Measurements from ENCODE around the gene MKKS.
A peak's percentile ranks its signal among the peaks of the same experiment; 100 is the strongest.

Gene MKKS

DNA sequence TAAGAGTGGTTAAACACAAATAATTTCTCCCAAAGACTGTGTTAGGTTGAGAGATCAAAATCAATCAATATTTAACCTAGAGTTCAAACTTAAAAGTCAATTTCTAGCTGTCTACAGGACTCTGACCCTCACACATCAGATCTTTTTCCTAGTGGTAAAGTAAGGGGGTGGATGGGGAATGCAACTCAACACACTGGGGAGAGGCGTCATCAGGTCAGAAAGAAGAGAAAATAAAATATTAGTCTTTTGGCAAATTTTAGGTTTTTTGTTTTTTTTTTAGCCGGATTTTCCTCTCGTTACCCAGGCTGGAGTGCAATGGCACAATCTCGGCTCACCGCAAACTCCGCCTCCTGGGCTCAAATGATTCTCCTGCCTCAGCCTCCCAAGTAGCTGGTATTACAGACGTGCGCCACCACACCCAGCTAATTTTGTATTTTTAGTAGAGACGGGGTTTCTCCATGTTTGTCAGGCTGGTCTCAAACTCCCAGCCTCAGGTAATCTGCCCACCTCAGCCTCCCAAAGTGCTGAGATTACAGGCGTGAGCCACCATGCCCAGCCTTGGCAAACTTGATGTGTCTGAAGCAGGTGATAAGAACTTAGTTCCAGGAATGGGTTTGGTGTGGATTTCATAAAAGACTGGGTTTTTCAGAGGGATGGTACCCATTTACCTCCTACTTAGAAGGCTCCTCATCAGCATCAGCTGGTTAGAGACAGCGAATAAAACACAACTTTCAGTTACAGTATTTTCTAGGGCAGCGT, 65.9 kb downstream of the MKKS start:
- Histone ChIP-seq H3K27me3 (ENCODE audit: insufficient read depth, low read length) (no peaks in the 10 kb centered on the region), H3K9me3 (ENCODE audit: insufficient read depth, low read depth, low read length) (no peaks in the 10 kb centered on the region), H3K4me1 (ENCODE audit: insufficient read depth, low read length) (no peaks in the 10 kb centered on the region), H3K9ac (ENCODE audit: low read depth, low read length) (no peak overlapping the region), H3K4me3 (ENCODE audit: low read length) (no peak overlapping the region), H3K36me3 (ENCODE audit: insufficient read depth, low read length) (no peaks in the 10 kb centered on the region), H3K27ac (ENCODE audit: low read depth, low read length) (no peak overlapping the region)
- 96% methylated on average over 12 of the region's 12 CpGs for WGBS

- no peak overlapping the region for H3K9ac ChIP-seq (ENCODE audit: low read depth, low read length)
- H3K9me3 ChIP-seq (ENCODE audit: insufficient read depth, low read depth, low read length) = no peaks in the 10 kb centered on the region
- no peaks in the 10 kb centered on the region for H3K27me3 ChIP-seq (ENCODE audit: insufficient read depth, low read length)
- H3K4me3 ChIP-seq (ENCODE audit: low read length) = no peak overlapping the region
- H3K27ac ChIP-seq (ENCODE audit: low read depth, low read length) = no peak overlapping the region
- H3K36me3 ChIP-seq (ENCODE audit: insufficient read depth, low read length) = no peaks in the 10 kb centered on the region
- H3K4me1 ChIP-seq (ENCODE audit: insufficient read depth, low read length) = no peaks in the 10 kb centered on the region
Measured at GRCh38 chr20:10367693-10367942, 66.4 kb downstream of the MKKS start.

GRCh38 chr20:10366898-10367692, 66.9 kb downstream of the MKKS start:
- H3K27me3 ChIP-seq (ENCODE audit: insufficient read depth, low read length) = no peaks in the 10 kb centered on the region
- no peak overlapping the region for H3K27ac ChIP-seq (ENCODE audit: low read depth, low read length)
- 98% methylated on average over 3 of the region's 4 CpGs for WGBS
- no peak overlapping the region for H3K9ac ChIP-seq (ENCODE audit: low read depth, low read length)
- no peak overlapping the region for H3K4me3 ChIP-seq (ENCODE audit: low read length)
- H3K4me1 ChIP-seq (ENCODE audit: insufficient read depth, low read length) = no peaks in the 10 kb centered on the region
- H3K9me3 ChIP-seq (ENCODE audit: insufficient read depth, low read depth, low read length) = no peaks in the 10 kb centered on the region
- no peaks in the 10 kb centered on the region for H3K36me3 ChIP-seq (ENCODE audit: insufficient read depth, low read length)

GRCh38 chr20:10362674-10363073, 71.3 kb downstream of the MKKS start:
- Histone ChIP-seq H3K4me1 (ENCODE audit: insufficient read depth, low read length) (peaks cover 3% of the 10 kb centered on the region; the same call in 1 of the 2 replicates), H3K9ac (ENCODE audit: low read depth, low read length) (no peak overlapping the region), H3K27me3 (ENCODE audit: insufficient read depth, low read length) (no peaks in the 10 kb centered on the region), H3K36me3 (ENCODE audit: insufficient read depth, low read length) (no peaks in the 10 kb centered on the region), H3K4me3 (ENCODE audit: low read length) (no peak overlapping the region), H3K9me3 (ENCODE audit: insufficient read depth, low read depth, low read length) (no peaks in the 10 kb centered on the region), H3K27ac (ENCODE audit: low read depth, low read length) (no peak overlapping the region)
- WGBS = 84% methylated on average over 1 of the region's 1 CpG

DNA sequence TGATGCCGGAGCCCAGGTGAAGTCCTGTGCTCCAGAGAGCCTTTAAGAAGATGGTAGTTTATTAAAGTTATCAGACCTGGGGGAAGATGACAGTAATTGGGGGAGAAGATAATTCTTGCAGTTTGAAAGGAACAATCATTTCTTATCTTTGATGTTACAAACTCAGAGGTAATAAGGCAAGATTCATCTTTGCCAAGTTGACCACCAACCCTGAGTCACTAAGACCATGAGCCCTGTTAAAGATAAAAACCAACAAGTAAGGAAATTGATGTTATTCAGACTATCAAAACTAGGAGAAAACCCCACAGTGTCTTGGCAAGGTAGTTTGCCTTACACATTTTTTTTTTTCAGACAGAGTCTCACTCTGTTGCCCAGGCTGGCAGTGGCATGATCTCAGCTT, 73.1 kb downstream of the MKKS start:
- Histone ChIP-seq H3K27ac (ENCODE audit: low read depth, low read length) (no peak overlapping the region), H3K27me3 (ENCODE audit: insufficient read depth, low read length) (no peaks in the 10 kb centered on the region), H3K9me3 (ENCODE audit: insufficient read depth, low read depth, low read length) (no peaks in the 10 kb centered on the region), H3K4me1 (ENCODE audit: insufficient read depth, low read length) (peaks cover 4% of the 10 kb centered on the region; the same call in 1 of the 2 replicates), H3K36me3 (ENCODE audit: insufficient read depth, low read length) (no peaks in the 10 kb centered on the region), H3K4me3 (ENCODE audit: low read length) (no peak overlapping the region), H3K9ac (ENCODE audit: low read depth, low read length) (no peak overlapping the region)
- WGBS = 93% methylated on average over 1 of the region's 1 CpG

GRCh38 chr20:10359621-10360040, 74.4 kb downstream of the MKKS start:
- Histone ChIP-seq H3K27me3 (ENCODE audit: insufficient read depth, low read length) (no peaks in the 10 kb centered on the region), H3K4me3 (ENCODE audit: low read length) (no peak overlapping the region), H3K36me3 (ENCODE audit: insufficient read depth, low read length) (no peaks in the 10 kb centered on the region), H3K9me3 (ENCODE audit: insufficient read depth, low read depth, low read length) (no peaks in the 10 kb centered on the region), H3K4me1 (ENCODE audit: insufficient read depth, low read length) (peaks cover 4% of the 10 kb centered on the region; the same call in 1 of the 2 replicates), H3K9ac (ENCODE audit: low read depth, low read length) (no peak overlapping the region), H3K27ac (ENCODE audit: low read depth, low read length) (no peak overlapping the region)
- 100% methylated on average over 1 of the region's 2 CpGs for WGBS

DNA sequence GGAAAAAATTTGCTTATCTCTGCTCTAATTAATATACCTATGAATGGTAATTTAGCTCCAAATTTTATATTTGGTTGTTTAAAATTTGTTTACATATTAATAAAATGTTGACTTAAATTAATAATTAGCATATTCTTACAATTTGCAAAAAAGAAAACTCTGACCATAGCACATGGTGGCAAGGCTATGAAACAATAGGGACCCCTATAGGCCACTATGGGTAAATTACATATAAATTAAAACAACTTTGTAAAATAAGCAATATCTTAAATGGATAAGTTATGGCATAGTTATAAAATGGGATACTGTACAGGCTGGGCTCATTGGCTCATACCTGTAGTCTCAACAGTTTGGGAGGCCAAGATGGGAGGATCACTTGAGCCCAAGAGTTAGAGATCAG, 76.0 kb downstream of the MKKS start:
- no peaks in the 10 kb centered on the region for H3K36me3 ChIP-seq (ENCODE audit: insufficient read depth, low read length)

GRCh38 chr20:10357061-10357708, 76.8 kb downstream of the MKKS start:
- no peak overlapping the region for H3K4me3 ChIP-seq (ENCODE audit: low read length)
- WGBS = 95% methylated on average over 6 of the region's 8 CpGs
- peaks cover 21% of the 10 kb centered on the region for H3K4me1 ChIP-seq (ENCODE audit: insufficient read depth, low read length)
- no peaks in the 10 kb centered on the region for H3K36me3 ChIP-seq (ENCODE audit: insufficient read depth, low read length)
- no peak overlapping the region for H3K9ac ChIP-seq (ENCODE audit: low read depth, low read length)
- no peaks in the 10 kb centered on the region for H3K9me3 ChIP-seq (ENCODE audit: insufficient read depth, low read depth, low read length)
- no peaks in the 10 kb centered on the region for H3K27me3 ChIP-seq (ENCODE audit: insufficient read depth, low read length)
- no peak overlapping the region for H3K27ac ChIP-seq (ENCODE audit: low read depth, low read length)

More for the DNA sequence above, 76.0 kb downstream of the MKKS start:
- H3K9ac ChIP-seq (ENCODE audit: low read depth, low read length) = no peak overlapping the region
- H3K4me1 ChIP-seq (ENCODE audit: insufficient read depth, low read length) = peaks cover 13% of the 10 kb centered on the region
- no peak overlapping the region for H3K4me3 ChIP-seq (ENCODE audit: low read length)
- H3K27ac ChIP-seq (ENCODE audit: low read depth, low read length) = no peak overlapping the region
- no peaks in the 10 kb centered on the region for H3K27me3 ChIP-seq (ENCODE audit: insufficient read depth, low read length)
- no peaks in the 10 kb centered on the region for H3K9me3 ChIP-seq (ENCODE audit: insufficient read depth, low read depth, low read length)

- Histone ChIP-seq H3K27ac (ENCODE audit: low read depth, low read length) (no peak overlapping the region), H3K9ac (ENCODE audit: low read depth, low read length) (no peak overlapping the region), H3K9me3 (ENCODE audit: insufficient read depth, low read depth, low read length) (no peaks in the 10 kb centered on the region), H3K27me3 (ENCODE audit: insufficient read depth, low read length) (no peaks in the 10 kb centered on the region), H3K4me1 (ENCODE audit: insufficient read depth, low read length) (peaks cover 26% of the 10 kb centered on the region), H3K4me3 (ENCODE audit: low read length) (no peak overlapping the region), H3K36me3 (ENCODE audit: insufficient read depth, low read length) (no peaks in the 10 kb centered on the region)
- WGBS = 100% methylated on average over 1 of the region's 1 CpG
Measured at GRCh38 chr20:10356628-10357027, 77.4 kb downstream of the MKKS start.

DNA sequence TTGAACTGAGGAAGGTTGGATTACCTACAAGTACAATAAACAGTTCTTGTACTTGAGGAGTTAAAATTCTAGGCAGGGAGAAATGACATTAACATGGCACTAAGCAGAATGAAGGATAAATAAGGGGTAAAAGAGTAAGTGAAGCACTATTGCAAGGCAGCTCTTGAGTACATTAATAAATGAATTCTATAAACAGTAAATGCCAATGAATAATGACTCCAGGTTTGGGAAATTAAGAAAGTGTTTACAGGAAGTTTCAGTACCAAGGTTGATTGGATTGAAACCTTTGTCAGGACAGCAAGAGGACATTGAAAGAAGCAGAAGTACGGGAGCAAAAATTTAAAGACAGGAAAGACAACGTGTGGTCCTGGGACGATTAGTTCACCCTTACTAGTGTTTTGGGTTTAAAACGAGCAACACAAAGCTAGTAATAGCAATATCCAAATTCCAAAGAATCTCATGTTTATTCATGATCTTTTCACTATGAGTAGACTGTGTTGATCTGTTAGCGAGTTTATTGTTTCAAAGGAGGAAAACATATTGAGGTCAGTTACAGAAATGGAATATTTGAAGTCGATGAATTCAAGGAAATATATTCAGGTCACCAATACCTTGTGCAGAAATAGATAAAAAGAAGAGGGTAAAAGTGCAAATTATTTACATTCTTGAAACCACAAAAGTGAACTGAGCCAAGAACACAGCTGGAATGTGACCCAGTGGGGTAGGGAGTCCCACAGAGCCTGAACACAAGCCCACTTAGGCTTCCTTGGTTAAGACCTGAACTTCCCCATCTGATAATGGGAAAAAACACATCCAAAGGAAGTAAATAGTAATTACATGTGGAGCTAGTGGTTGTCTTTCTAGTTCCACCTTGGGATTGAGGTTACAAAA, 80.8 kb downstream of the MKKS start:
- WGBS = 66% methylated on average over 6 of the region's 6 CpGs
- no peak overlapping the region for H3K4me3 ChIP-seq (ENCODE audit: low read length)
- no peak overlapping the region for H3K9ac ChIP-seq (ENCODE audit: low read depth, low read length)

More for the DNA sequence above, 80.8 kb downstream of the MKKS start:
- Histone ChIP-seq H3K27ac (ENCODE audit: low read depth, low read length) (peak overlapping the region; percentile 74; the same call in 1 of the 2 replicates), H3K9me3 (ENCODE audit: insufficient read depth, low read depth, low read length) (no peaks in the 10 kb centered on the region), H3K27me3 (ENCODE audit: insufficient read depth, low read length) (no peaks in the 10 kb centered on the region), H3K36me3 (ENCODE audit: insufficient read depth, low read length) (no peaks in the 10 kb centered on the region), H3K4me1 (ENCODE audit: insufficient read depth, low read length) (peaks cover 36% of the 10 kb centered on the region)

Measured in HUES64 (cell line).